Loucy (cell line): Measurements from ENCODE around the gene NPSR1.

Experiments used
- H2AFZ ChIP-seq: fragments of 200-600 bp; sonication (generic); 2 replicates; pipeline ENCODE4 v1.6.0; 2016; ENCODE audit warnings: antibody characterized with exemption, mild to moderate bottlenecking, low read length, moderate library complexity
- H3F3A ChIP-seq: fragments of 200-600 bp; 2 replicates; pipeline ENCODE4 v1.6.0; 2016; ENCODE audit warnings: antibody characterized with exemption, low read depth, mild to moderate bottlenecking
- H3K27me3 ChIP-seq: fragments of 200-600 bp; sonication (generic); 2 replicates; pipeline ENCODE4 v1.6.1; 2014; ENCODE audit warnings: low read length, mild to moderate bottlenecking; ENCODE audit not compliant: insufficient read depth, poor library complexity, severe bottlenecking
- H3K36me3 ChIP-seq: fragments of 200-600 bp; sonication (generic); 2 replicates; pipeline ENCODE4 v1.6.1; 2016; ENCODE audit warnings: low read length; ENCODE audit not compliant: insufficient read depth
- H3K4me1 ChIP-seq: fragments of 200-600 bp; sonication (generic); 2 replicates; pipeline ENCODE4 v1.5.1; 2014; ENCODE audit warnings: low read length, mild to moderate bottlenecking; ENCODE audit not compliant: insufficient read depth, poor library complexity, severe bottlenecking
- H3K4me2 ChIP-seq: fragments of 200-600 bp; sonication (generic); 2 replicates; pipeline ENCODE4 v1.6.0; 2014; ENCODE audit warnings: antibody characterized with exemption, low read length, low read depth, mild to moderate bottlenecking; ENCODE audit not compliant: poor library complexity, severe bottlenecking
- H3K4me3 ChIP-seq: fragments of 200-600 bp; sonication (generic); 2 replicates; pipeline ENCODE4 v1.5.1; 2014; ENCODE audit warnings: low read length, mild to moderate bottlenecking, mixed read lengths; ENCODE audit not compliant: poor library complexity, severe bottlenecking
- H3K79me2 ChIP-seq: fragments of 200-600 bp; sonication (generic); 2 replicates; pipeline ENCODE4 v1.6.1; 2014; ENCODE audit warnings: low read length; ENCODE audit not compliant: insufficient read depth
- H3K9ac ChIP-seq: fragments of 200-600 bp; sonication (generic); 2 replicates; pipeline ENCODE4 v1.6.0; 2014; ENCODE audit warnings: mild to moderate bottlenecking, low read depth, low read length, moderate library complexity; ENCODE audit not compliant: poor library complexity, severe bottlenecking
- H3K9me2 ChIP-seq: fragments of 200-600 bp; sonication (generic); replicated peaks from 2 replicates; pipeline ENCODE4 v1.6.1; 2016; ENCODE audit warnings: low read depth, low read length, mixed read lengths
- H3K9me3 ChIP-seq: fragments of 200-600 bp; sonication (generic); 2 replicates; pipeline ENCODE4 v1.6.1; 2014; ENCODE audit warnings: mild to moderate bottlenecking, antibody characterized with exemption, low read length, low read depth; ENCODE audit not compliant: insufficient read depth
- H4K20me1 ChIP-seq: fragments of 200-600 bp; sonication (generic); 2 replicates; pipeline ENCODE4 v1.6.0; 2014; ENCODE audit warnings: antibody characterized with exemption, low read length, mild to moderate bottlenecking; ENCODE audit not compliant: insufficient read depth, poor library complexity, severe bottlenecking
- EZH2phosphoT487 ChIP-seq: fragments of 200-600 bp; IDR thresholded peaks from 2 replicates; pipeline ENCODE4 v1.6.1; 2018; ENCODE audit warnings: antibody characterized with exemption, mild to moderate bottlenecking, moderate library complexity, borderline replicate concordance
- TF ChIP-seq, protein P1 (sequence below): fragments of 200-600 bp; sonication (generic); conservative IDR thresholded peaks from 2 replicates; pipeline ENCODE4 v1.5.1; 2014; ENCODE audit warnings: mild to moderate bottlenecking, antibody characterized with exemption, low read length

NPSR1 gene

DNA sequence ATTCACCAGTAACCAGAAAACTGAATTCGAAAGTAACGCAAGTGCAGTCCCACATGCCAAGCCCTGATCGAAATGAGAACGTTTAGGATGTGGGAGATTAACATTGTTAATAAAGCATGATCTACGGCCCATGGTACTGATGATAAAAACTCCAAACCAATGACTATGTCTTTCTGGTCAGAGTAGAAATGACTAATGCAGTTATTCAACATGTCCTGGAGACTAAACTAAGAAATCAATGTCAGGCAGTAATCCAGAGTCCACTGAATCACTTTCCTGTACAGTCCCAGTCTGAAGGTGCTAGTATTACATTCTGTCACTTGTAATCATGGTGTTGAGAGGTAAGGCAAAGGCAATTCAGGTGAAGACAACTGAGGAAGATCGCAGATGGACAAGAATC is 14.4 kb downstream of the NPSR1 start:
- no peaks in the 10 kb centered on the region for H3K9me3 ChIP-seq
- no peaks in the 10 kb centered on the region for H3K4me1 ChIP-seq
- H3K27me3 ChIP-seq: no peaks in the 10 kb centered on the region
- no peaks in the 10 kb centered on the region for H3K79me2 ChIP-seq
- H3K9me2 ChIP-seq: no peaks in the 10 kb centered on the region
- TF ChIP-seq, protein P1, sequence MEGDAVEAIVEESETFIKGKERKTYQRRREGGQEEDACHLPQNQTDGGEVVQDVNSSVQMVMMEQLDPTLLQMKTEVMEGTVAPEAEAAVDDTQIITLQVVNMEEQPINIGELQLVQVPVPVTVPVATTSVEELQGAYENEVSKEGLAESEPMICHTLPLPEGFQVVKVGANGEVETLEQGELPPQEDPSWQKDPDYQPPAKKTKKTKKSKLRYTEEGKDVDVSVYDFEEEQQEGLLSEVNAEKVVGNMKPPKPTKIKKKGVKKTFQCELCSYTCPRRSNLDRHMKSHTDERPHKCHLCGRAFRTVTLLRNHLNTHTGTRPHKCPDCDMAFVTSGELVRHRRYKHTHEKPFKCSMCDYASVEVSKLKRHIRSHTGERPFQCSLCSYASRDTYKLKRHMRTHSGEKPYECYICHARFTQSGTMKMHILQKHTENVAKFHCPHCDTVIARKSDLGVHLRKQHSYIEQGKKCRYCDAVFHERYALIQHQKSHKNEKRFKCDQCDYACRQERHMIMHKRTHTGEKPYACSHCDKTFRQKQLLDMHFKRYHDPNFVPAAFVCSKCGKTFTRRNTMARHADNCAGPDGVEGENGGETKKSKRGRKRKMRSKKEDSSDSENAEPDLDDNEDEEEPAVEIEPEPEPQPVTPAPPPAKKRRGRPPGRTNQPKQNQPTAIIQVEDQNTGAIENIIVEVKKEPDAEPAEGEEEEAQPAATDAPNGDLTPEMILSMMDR: no peak
- no peak for TF ChIP-seq EZH2phosphoT487
- H3K36me3 ChIP-seq: no peaks in the 10 kb centered on the region
- H4K20me1 ChIP-seq: no peaks in the 10 kb centered on the region
- no peaks in the 10 kb centered on the region for H3F3A ChIP-seq
- H3K4me2 ChIP-seq: no peak overlapping the region
- H3K9ac ChIP-seq: no peak overlapping the region
- H2AFZ ChIP-seq: no peak overlapping the region
- H3K4me3 ChIP-seq: no peak overlapping the region

DNA sequence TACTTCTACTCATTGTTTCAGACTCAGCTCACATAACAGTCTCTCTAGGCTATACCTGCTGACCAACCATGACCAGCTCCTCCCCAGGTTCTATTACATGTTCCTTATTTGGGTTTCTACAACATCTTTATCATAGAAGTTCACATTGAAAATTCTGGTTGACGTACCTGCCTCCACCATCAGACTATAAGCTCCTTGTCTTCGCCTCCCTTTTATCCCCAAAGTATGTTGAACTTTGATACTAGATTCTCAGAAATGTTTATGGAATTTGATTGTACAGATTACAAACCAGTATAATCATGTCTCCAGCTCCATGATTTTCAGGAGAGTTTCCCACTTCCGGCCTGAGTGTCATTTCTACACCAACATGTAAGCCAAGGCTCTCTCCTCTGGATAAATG is 15.0 kb downstream of the NPSR1 start:
- Histone ChIP-seq H3K27me3 (no peaks in the 10 kb centered on the region), H2AFZ (no peak overlapping the region), H3K4me1 (no peaks in the 10 kb centered on the region), H3K4me2 (no peak overlapping the region), H3K36me3 (no peaks in the 10 kb centered on the region), H3K9ac (no peak overlapping the region), H3K4me3 (no peak overlapping the region), H3F3A (no peaks in the 10 kb centered on the region), H3K9me2 (no peaks in the 10 kb centered on the region), H3K79me2 (no peaks in the 10 kb centered on the region), H3K9me3 (no peaks in the 10 kb centered on the region), H4K20me1 (no peaks in the 10 kb centered on the region)
- TF ChIP-seq, protein P1: no peak
- no peak for TF ChIP-seq EZH2phosphoT487

DNA sequence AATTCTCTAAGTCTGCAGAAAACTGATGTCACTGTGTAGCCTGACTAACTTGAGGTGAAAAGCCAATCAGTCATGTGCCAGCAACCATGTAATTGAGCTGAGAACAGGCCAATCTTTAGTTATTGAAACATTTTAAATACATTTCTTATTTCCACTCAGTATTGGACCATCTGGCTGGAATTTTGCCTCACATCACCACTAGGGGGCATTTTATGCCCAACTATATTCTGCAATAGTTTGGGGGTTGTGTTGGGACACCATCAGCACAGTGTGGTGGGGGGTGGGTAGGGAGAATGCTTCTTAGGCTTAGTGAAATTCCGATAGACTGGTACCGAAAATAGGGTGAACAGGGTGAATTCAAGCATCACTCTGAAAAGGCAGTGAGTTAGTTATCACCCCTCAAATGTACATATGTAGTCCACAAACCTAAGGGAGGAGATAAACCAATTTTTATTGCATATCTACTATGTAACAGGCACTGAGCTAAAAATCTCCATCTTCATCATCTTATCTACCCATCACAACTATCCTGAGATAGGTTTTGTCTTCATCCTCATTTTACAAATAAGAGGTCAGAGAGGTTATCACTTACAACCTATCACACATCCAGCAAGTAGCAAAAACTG is 17.8 kb downstream of the NPSR1 start:
- Histone ChIP-seq H4K20me1 (no peaks in the 10 kb centered on the region), H3F3A (no peaks in the 10 kb centered on the region), H2AFZ (no peak overlapping the region), H3K79me2 (no peaks in the 10 kb centered on the region), H3K4me2 (no peak overlapping the region), H3K36me3 (no peaks in the 10 kb centered on the region), H3K27me3 (no peaks in the 10 kb centered on the region), H3K9me2 (no peaks in the 10 kb centered on the region), H3K4me1 (no peaks in the 10 kb centered on the region), H3K9me3 (no peaks in the 10 kb centered on the region), H3K9ac (no peak overlapping the region), H3K4me3 (no peak overlapping the region)
- TF ChIP-seq, protein P1: peak; percentile 96
- TF ChIP-seq EZH2phosphoT487: no peak
